ENCODE measurements around the gene CD74.
"Not testable (repeated sequence)": the region's sequence is repeated elsewhere in the genome, so short reads cannot be mapped to it uniquely, and the experiment has no call there.

The CD74 gene

GRCh38 chr5:150431574-150431973 lies 18.9 kb upstream of the CD74 start:
- in situ Hi-C loops (cut with MboI; ENCODE audit: low sequenced_read_pairs, unreplicated experiment): no loop called here
- TF ChIP-seq CTCF (IDR thresholded peaks at IDR 0.05; ENCODE audit: borderline replicate concordance, control extremely low read depth, extremely low read depth, insufficient read depth, missing control alignments): no peak
- no peak for DNase-seq (ENCODE audit: low spot score)

- no peak for DNase-seq (ENCODE audit: low spot score)
- in situ Hi-C loops (cut with MboI; ENCODE audit: low sequenced_read_pairs, unreplicated experiment): no loop called here
- TF ChIP-seq CTCF (IDR thresholded peaks at IDR 0.05; ENCODE audit: borderline replicate concordance, control extremely low read depth, extremely low read depth, insufficient read depth, missing control alignments): no peak
These were observed 18.3 kb upstream of the CD74 start for GRCh38 chr5:150431048-150431447.

GRCh38 chr5:150429410-150429873 lies 16.7 kb upstream of the CD74 start:
- no peak for TF ChIP-seq CTCF (IDR thresholded peaks at IDR 0.05; ENCODE audit: borderline replicate concordance, control extremely low read depth, extremely low read depth, insufficient read depth, missing control alignments)
- in situ Hi-C loops (cut with MboI; ENCODE audit: low sequenced_read_pairs, unreplicated experiment): no loop called here
- DNase-seq (ENCODE audit: low spot score): peak; percentile 75

GRCh38 chr5:150428978-150429377 lies 16.3 kb upstream of the CD74 start:
- no peak for TF ChIP-seq CTCF (IDR thresholded peaks at IDR 0.05; ENCODE audit: borderline replicate concordance, control extremely low read depth, extremely low read depth, insufficient read depth, missing control alignments)
- in situ Hi-C loops (cut with MboI; ENCODE audit: low sequenced_read_pairs, unreplicated experiment): no loop called here

GRCh38 chr5:150428106-150428876 lies 15.6 kb upstream of the CD74 start:
- in situ Hi-C loops (cut with MboI; ENCODE audit: low sequenced_read_pairs, unreplicated experiment): no loop called here
- DNase-seq (ENCODE audit: low spot score): no peak
- TF ChIP-seq CTCF (IDR thresholded peaks at IDR 0.05; ENCODE audit: borderline replicate concordance, control extremely low read depth, extremely low read depth, insufficient read depth, missing control alignments): no peak

More at GRCh38 chr5:150428978-150429377, 16.3 kb upstream of the CD74 start:
- no peak for DNase-seq (ENCODE audit: low spot score)

- in situ Hi-C loops (cut with MboI; ENCODE audit: low sequenced_read_pairs, unreplicated experiment); DNase-seq (ENCODE audit: low spot score): not testable (repeated sequence)
These were observed 13.5 kb upstream of the CD74 start for GRCh38 chr5:150426165-150426564.

GRCh38 chr5:150422758-150423157 lies 10.0 kb upstream of the CD74 start:
- in situ Hi-C loops (cut with MboI; ENCODE audit: low sequenced_read_pairs, unreplicated experiment): no loop called here
- DNase-seq (ENCODE audit: low spot score): no peak
- TF ChIP-seq CTCF (IDR thresholded peaks at IDR 0.05; ENCODE audit: borderline replicate concordance, control extremely low read depth, extremely low read depth, insufficient read depth, missing control alignments): no peak

Data from GM13976 (cell line).